Activated B cell treated with CpG ODN at 0.5 μM for 24 hours (primary cell): Measurements from ENCODE around the gene FOXP1. TPM values are rescaled to one million over a fixed set of nuclear protein-coding genes. Genes with fewer than 3 reads are reported as not detected.
"Not testable (repeated sequence)": the region's sequence is repeated elsewhere in the genome, so short reads cannot be mapped to it uniquely, and the experiment has no call there.

Experiments used
- ATAC-seq: fragments of 200-7000 bp; cut with Tn5 transposase; one replicate; pipeline ENCODE4 v1.10.0; 2021; ENCODE audit warnings: low read depth, mild to moderate bottlenecking, moderate library complexity
- CTCF ChIA-PET: fragments of 350-600 bp; sonication (Branson Sonifier 250); formaldehyde crosslinking; loops from one replicate; lab custom pipeline; 2021; ENCODE audit warnings: antibody characterized with exemption; lab: Charles Lee
- POLR2A ChIA-PET: fragments of 350-600 bp; sonication (Branson Sonifier 250); formaldehyde crosslinking; loops from one replicate; lab custom pipeline; 2021; ENCODE audit warnings: antibody characterized with exemption; lab: Charles Lee
- DNase-seq: peaks from one replicate; pipeline ENCODE4 v3.0.0; 2022
- H3K27ac Mint-ChIP-seq: one replicate; pipeline ENCODE4 v1.8.0; 2020; ENCODE audit warnings: mixed read lengths
- H3K27me3 Mint-ChIP-seq: one replicate; pipeline ENCODE4 v1.8.0; 2021; ENCODE audit warnings: mixed read lengths
- H3K36me3 Mint-ChIP-seq: one replicate; pipeline ENCODE4 v1.8.0; 2021; ENCODE audit warnings: low read depth, mixed read lengths
- H3K4me1 Mint-ChIP-seq: one replicate; pipeline ENCODE4 v1.8.0; 2021; ENCODE audit warnings: mixed read lengths
- H3K4me3 Mint-ChIP-seq: one replicate; pipeline ENCODE4 v1.8.0; 2020; ENCODE audit warnings: mild to moderate bottlenecking, mixed read lengths
- H3K9me3 Mint-ChIP-seq: one replicate; pipeline ENCODE4 v1.8.0; 2020; ENCODE audit warnings: mixed read lengths
- CTCF ChIP-seq: fragments of 200-600 bp; IDR thresholded peaks from one replicate; pipeline ENCODE4 v1.8.0; 2022; ENCODE audit warnings: antibody characterized with exemption, mild to moderate bottlenecking
- intact Hi-C: fragments of 100-400 bp; cut with micrococcal nuclease; formaldehyde crosslinking; loops from one replicate; pipeline ENCODE4 v1.15.1; 2024
- total RNA-seq: library from RNA; stranded (reverse); gene quantifications from 2 replicates; pipeline ENCODE4 v1.2.3, GENCODE V29; 2022

FOXP1 gene
- total RNA-seq, 1 donor from 2014 or later = 563 TPM

DNA sequence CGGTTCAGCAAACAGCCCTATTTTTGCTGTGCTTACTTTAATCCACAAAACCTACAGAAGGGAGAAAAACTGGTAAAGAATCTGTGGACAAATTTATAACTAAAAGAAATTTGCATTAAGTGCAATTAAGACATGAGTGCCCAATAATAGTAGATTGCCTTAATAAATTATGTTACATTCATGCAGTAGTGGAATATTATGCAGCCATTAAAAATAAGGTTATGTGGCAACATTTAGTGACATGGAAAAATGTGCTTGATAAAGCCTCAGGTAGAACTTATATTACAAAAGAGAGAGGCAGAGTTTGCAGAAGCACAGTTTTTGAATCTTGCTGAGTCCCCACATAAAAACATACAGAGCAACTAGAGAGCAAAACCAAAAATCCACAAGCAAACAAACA, 253.0 kb downstream of the FOXP1 start:
- TF ChIP-seq CTCF = no peak
- no peak overlapping the region for H3K4me3 Mint-ChIP-seq
- intact Hi-C loops = no loop called here
- POLR2A ChIA-PET = interaction anchor here (0.5 kb wide), 1 partner anchor 113 kb away, joined by 3 read pairs; no protein-coding TSS in a partner anchor
- H3K9me3 Mint-ChIP-seq = no peaks in the 10 kb centered on the region
- no peak for ATAC-seq
- H3K36me3 Mint-ChIP-seq = peaks cover 64% of the 10 kb centered on the region
- H3K4me1 Mint-ChIP-seq = peaks cover 7% of the 10 kb centered on the region
- no peak overlapping the region for H3K27ac Mint-ChIP-seq
- no peaks in the 10 kb centered on the region for H3K27me3 Mint-ChIP-seq
- CTCF ChIA-PET = no interaction called here
- DNase-seq = no peak

- Mint-ChIP-seq H3K27me3 (no peaks in the 10 kb centered on the region), H3K36me3 (peaks cover 60% of the 10 kb centered on the region), H3K4me3 (no peak overlapping the region), H3K9me3 (no peaks in the 10 kb centered on the region), H3K27ac (no peak overlapping the region), H3K4me1 (peaks cover 5% of the 10 kb centered on the region)
- CTCF ChIA-PET = no interaction called here
- intact Hi-C loops = no loop called here
- DNase-seq (no peak), ATAC-seq (no peak)
- POLR2A ChIA-PET = no interaction called here
- TF ChIP-seq CTCF = no peak
Observed at GRCh38 chr3:71329817-71330216, 253.7 kb downstream of the FOXP1 start.

- CTCF ChIA-PET = no interaction called here
- ATAC-seq = no peak
Observed at GRCh38 chr3:71328926-71329325, 254.6 kb downstream of the FOXP1 start.

DNA sequence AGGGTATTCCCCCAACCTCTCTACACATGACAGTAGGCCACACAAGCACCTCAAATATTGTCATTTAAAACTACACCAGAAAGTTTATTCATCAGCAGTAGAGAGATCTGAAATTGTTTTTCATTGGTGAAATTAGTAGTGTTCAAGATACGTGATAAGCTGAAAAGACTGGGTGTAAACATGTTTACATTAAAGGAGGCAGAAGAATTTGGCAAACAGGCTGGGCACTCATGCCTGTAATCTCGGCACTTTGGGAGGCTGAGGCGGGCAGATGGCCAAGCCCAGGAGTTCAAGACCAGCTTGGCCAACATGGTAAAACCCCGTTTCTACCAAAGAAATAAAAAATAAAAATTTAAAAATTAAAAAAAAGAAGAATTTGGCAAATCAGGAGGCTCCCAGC, 255.6 kb downstream of the FOXP1 start:
- no peak overlapping the region for H3K27ac Mint-ChIP-seq
- no peak for TF ChIP-seq CTCF
- ChIA-PET CTCF (no interaction called here), POLR2A (interaction anchor here (0.6 to 1.1 kb wide), 2 partner anchors 12 to 22 kb away, joined by 8 to 13 read pairs; no protein-coding TSS in a partner anchor)
- no peak for DNase-seq
- ATAC-seq = no peak
- intact Hi-C loops = loop anchor here (2.0 kb wide), 1 partner anchor 17 kb away; no protein-coding TSS in a partner anchor
- H3K9me3 Mint-ChIP-seq = no peaks in the 10 kb centered on the region
- H3K4me1 Mint-ChIP-seq = peaks cover 4% of the 10 kb centered on the region
- H3K36me3 Mint-ChIP-seq = peaks cover 53% of the 10 kb centered on the region
- H3K4me3 Mint-ChIP-seq = no peak overlapping the region
- no peaks in the 10 kb centered on the region for H3K27me3 Mint-ChIP-seq

More at GRCh38 chr3:71328926-71329325, 254.6 kb downstream of the FOXP1 start:
- no peak overlapping the region for H3K4me3 Mint-ChIP-seq
- H3K27me3 Mint-ChIP-seq = no peaks in the 10 kb centered on the region
- POLR2A ChIA-PET = interaction anchor here (0.7 kb wide), 4 partner anchors 17 to 324 kb away, joined by 3 to 14 read pairs (median 6); no protein-coding TSS in a partner anchor
- peaks cover 5% of the 10 kb centered on the region for H3K4me1 Mint-ChIP-seq
- intact Hi-C loops = no loop called here
- DNase-seq = no peak
- TF ChIP-seq CTCF = no peak
- no peak overlapping the region for H3K27ac Mint-ChIP-seq
- no peaks in the 10 kb centered on the region for H3K9me3 Mint-ChIP-seq
- peaks cover 54% of the 10 kb centered on the region for H3K36me3 Mint-ChIP-seq

DNA sequence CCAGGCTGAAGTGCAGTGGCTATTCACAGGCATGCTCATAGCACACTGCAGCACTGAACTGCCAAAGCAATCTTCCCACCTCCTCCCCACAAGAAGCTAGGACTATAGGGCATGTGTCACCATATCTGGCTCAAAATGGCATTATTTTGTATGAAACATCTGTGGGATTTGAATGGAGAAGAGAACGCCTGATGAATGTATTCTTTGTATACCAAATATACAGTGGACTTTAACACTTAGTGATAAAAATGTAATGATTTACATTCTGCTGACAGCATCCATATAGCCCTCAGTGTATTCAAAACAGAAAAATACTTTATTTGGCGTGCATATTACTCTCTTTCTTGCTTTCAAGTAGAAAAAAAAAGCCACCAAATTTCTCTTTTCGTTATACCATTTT, 257.8 kb downstream of the FOXP1 start:
- H3K27me3 Mint-ChIP-seq = no peaks in the 10 kb centered on the region
- H3K4me1 Mint-ChIP-seq = peaks cover 13% of the 10 kb centered on the region
- peaks cover 42% of the 10 kb centered on the region for H3K36me3 Mint-ChIP-seq
- no peak overlapping the region for H3K27ac Mint-ChIP-seq
- TF ChIP-seq CTCF = no peak
- intact Hi-C loops = loop anchor here (2.0 kb wide), 1 partner anchor 15 kb away; no protein-coding TSS in a partner anchor
- ATAC-seq (no peak), DNase-seq (no peak)
- no peak overlapping the region for H3K4me3 Mint-ChIP-seq
- ChIA-PET POLR2A (interaction anchor here (0.6 to 0.9 kb wide), 2 partner anchors 14 to 188 kb away, joined by 3 read pairs; no protein-coding TSS in a partner anchor), CTCF (no interaction called here)
- no peaks in the 10 kb centered on the region for H3K9me3 Mint-ChIP-seq

DNA sequence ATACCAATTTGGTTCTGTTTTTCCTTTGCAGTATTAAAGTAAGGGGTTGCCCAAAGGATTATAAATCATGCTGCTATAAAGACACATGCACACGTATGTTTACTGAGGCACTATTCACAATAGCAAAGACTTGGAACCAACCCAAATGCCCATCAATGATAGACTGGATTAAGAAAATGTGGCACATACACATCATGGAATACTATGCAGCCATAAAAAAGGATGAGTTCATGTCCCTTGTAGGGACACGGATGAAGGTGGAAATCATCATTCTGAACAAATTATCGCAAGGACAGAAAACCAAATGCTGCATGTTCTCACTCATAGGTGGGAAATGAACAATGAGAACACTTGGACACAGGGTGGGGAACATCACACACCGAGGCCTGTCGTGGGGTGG, 259.3 kb downstream of the FOXP1 start:
- ATAC-seq, CTCF ChIA-PET: not testable (repeated sequence)
- POLR2A ChIA-PET = interaction anchor here (0.7 kb wide), 1 partner anchor 64 kb away, joined by 3 read pairs; no protein-coding TSS in a partner anchor

More for the DNA sequence above, 259.3 kb downstream of the FOXP1 start:
- H3K9me3 Mint-ChIP-seq, H3K4me3 Mint-ChIP-seq, intact Hi-C loops, H3K27ac Mint-ChIP-seq, H3K27me3 Mint-ChIP-seq, DNase-seq: not testable (repeated sequence)
- Mint-ChIP-seq H3K36me3 (peaks cover 31% of the 10 kb centered on the region), H3K4me1 (peaks cover 13% of the 10 kb centered on the region)
